GM23338 (cell line): Measurements from ENCODE around the gene DDIT3. TPM values are rescaled to one million over a fixed set of nuclear protein-coding genes. Genes with fewer than 3 reads are reported as not detected.

Experiments
- ATAC-seq: fragments of 200-7000 bp; cut with Tn5 transposase; 3 replicates; pipeline ENCODE4 v1.9.1; 2020
- DNase-seq: peaks from one replicate; pipeline ENCODE4 v3.0.0-alpha.2; 2015; ENCODE audit warnings: low spot score
- H2AFZ ChIP-seq: fragments of 200-600 bp; sonication (generic); 2 replicates; pipeline ENCODE4 v1.8.0; 2016; ENCODE audit warnings: antibody characterized with exemption, mild to moderate bottlenecking, moderate library complexity
- H3F3A ChIP-seq: fragments of 200-600 bp; sonication (generic); replicated peaks from 2 replicates; pipeline ENCODE4 v1.8.0; 2017; ENCODE audit warnings: antibody characterized with exemption, mixed run types, low read depth
- H3K27ac ChIP-seq: fragments of 200-600 bp; sonication (generic); 2 replicates; pipeline ENCODE4 v1.6.1; 2016; ENCODE audit warnings: low read depth
- H3K27me3 ChIP-seq: fragments of 200-600 bp; sonication (generic); 2 replicates; pipeline ENCODE4 v1.8.0; 2016; ENCODE audit warnings: mild to moderate bottlenecking, mixed run types, moderate library complexity; ENCODE audit not compliant: insufficient read depth
- H3K36me3 ChIP-seq: fragments of 200-600 bp; sonication (generic); 2 replicates; pipeline ENCODE4 v1.8.0; 2016; ENCODE audit warnings: mild to moderate bottlenecking; ENCODE audit not compliant: insufficient read depth
- H3K4me1 ChIP-seq: fragments of 200-600 bp; sonication (generic); 2 replicates; pipeline ENCODE4 v1.8.0; 2016; ENCODE audit warnings: mild to moderate bottlenecking, moderate library complexity; ENCODE audit not compliant: insufficient read depth
- H3K4me2 ChIP-seq: fragments of 200-600 bp; sonication (generic); 2 replicates; pipeline ENCODE4 v1.7.1; 2017; ENCODE audit warnings: mixed run types
- H3K4me3 ChIP-seq: fragments of 200-600 bp; sonication (generic); 2 replicates; pipeline ENCODE4 v1.6.1; 2016; ENCODE audit warnings: mixed run types
- H3K79me2 ChIP-seq: fragments of 200-600 bp; sonication (generic); replicated peaks from 2 replicates; pipeline ENCODE4 v1.8.0; 2017; ENCODE audit warnings: mild to moderate bottlenecking; ENCODE audit not compliant: insufficient read depth
- H3K9me2 ChIP-seq: fragments of 200-600 bp; sonication (generic); 2 replicates; pipeline ENCODE4 v1.8.0; 2017; ENCODE audit not compliant: insufficient read depth
- H4K20me1 ChIP-seq: fragments of 200-600 bp; sonication (generic); replicated peaks from 2 replicates; pipeline ENCODE4 v1.8.0; 2017; ENCODE audit warnings: mild to moderate bottlenecking; ENCODE audit not compliant: insufficient read depth
- H3K27ac Mint-ChIP-seq: 2 replicates; pipeline ENCODE4 v1.8.0; 2020; ENCODE audit warnings: inconsistent platforms, mild to moderate bottlenecking, moderate library complexity, mixed read lengths
- H3K27me3 Mint-ChIP-seq: 3 replicates; pipeline ENCODE4 v1.8.0; 2022; ENCODE audit warnings: low read depth, mild to moderate bottlenecking, moderate library complexity, mixed read lengths, inconsistent platforms; ENCODE audit not compliant: insufficient read depth, poor library complexity
- H3K36me3 Mint-ChIP-seq: 3 replicates; pipeline ENCODE4 v1.8.0; 2021; ENCODE audit warnings: low read depth, mild to moderate bottlenecking, inconsistent platforms, moderate library complexity, mixed read lengths
- H3K4me1 Mint-ChIP-seq: 3 replicates; pipeline ENCODE4 v1.8.0; 2020; ENCODE audit warnings: mild to moderate bottlenecking, inconsistent platforms, mixed read lengths
- H3K4me3 Mint-ChIP-seq: 3 replicates; pipeline ENCODE4 v1.8.0; 2021; ENCODE audit warnings: moderate library complexity, mild to moderate bottlenecking, inconsistent platforms, mixed read lengths
- H3K9me3 Mint-ChIP-seq: 3 replicates; pipeline ENCODE4 v1.8.0; 2020; ENCODE audit warnings: moderate library complexity, mild to moderate bottlenecking, inconsistent platforms, mixed read lengths
- CREB1 ChIP-seq: fragments of 250-450 bp; sonication (Bioruptor Pico); IDR thresholded peaks from 2 replicates; pipeline ENCODE4 v1.5.0; 2020; ENCODE audit warnings: low read depth, mild to moderate bottlenecking, moderate library complexity
- EZH2phosphoT487 ChIP-seq: fragments of 200-600 bp; sonication (generic); IDR thresholded peaks from one replicate; pipeline ENCODE4 v1.8.1; 2018; ENCODE audit warnings: antibody characterized with exemption; ENCODE audit not compliant: unreplicated experiment
- NANOG ChIP-seq: IDR thresholded peaks from 2 replicates; pipeline ENCODE4 v1.6.1; 2016; ENCODE audit warnings: antibody characterized with exemption, borderline replicate concordance
- POLR2AphosphoS5 ChIP-seq: IDR thresholded peaks from 2 replicates; pipeline ENCODE4 v1.6.1; 2016; ENCODE audit warnings: antibody characterized with exemption, low read depth
- ZNF114 ChIP-seq: fragments of 250-450 bp; sonication (Bioruptor Pico); IDR thresholded peaks from 2 replicates; pipeline ENCODE4 v1.5.0; 2020; ENCODE audit warnings: mild to moderate bottlenecking, moderate library complexity
- ZNF331 ChIP-seq: fragments of 250-450 bp; sonication (Bioruptor Pico); IDR thresholded peaks from 2 replicates; pipeline ENCODE4 v1.5.0; 2020; ENCODE audit warnings: low read depth, mild to moderate bottlenecking, moderate library complexity
- polyA plus RNA-seq: library from polyadenylated mRNA; unstranded; fragments of >200 nt; fragmentation: Nextera tagmentation; extraction: Ambion mirVana; gene quantifications from 2 replicates; pipeline ENCODE4 v1.2.1, GENCODE V29; 2016
- total RNA-seq: library from RNA; depleted of rRNA; stranded (reverse); fragments of >200 nt; shearing (Covaris generic); gene quantifications from 2 replicates; pipeline ENCODE4 v1.2.3, GENCODE V29; 2014
- TF ChIP-seq, protein P1 (sequence below): IDR thresholded peaks from 2 replicates; pipeline ENCODE4 v1.6.1; 2016; ENCODE audit warnings: antibody characterized with exemption
- TF ChIP-seq, protein P2 (sequence below): fragments of 250-450 bp; sonication (Bioruptor Pico); IDR thresholded peaks from 2 replicates; pipeline ENCODE4 v1.5.0; 2020; ENCODE audit warnings: mild to moderate bottlenecking, moderate library complexity
- TF ChIP-seq, protein P3 (sequence below): IDR thresholded peaks from one replicate; pipeline ENCODE4 v1.6.1; 2018; ENCODE audit warnings: antibody characterized with exemption; ENCODE audit not compliant: unreplicated experiment

The DDIT3 gene
- total and polyA plus RNA-seq, 2 experiments from 2014 or later = 3.9 to 12.5 TPM

DNA sequence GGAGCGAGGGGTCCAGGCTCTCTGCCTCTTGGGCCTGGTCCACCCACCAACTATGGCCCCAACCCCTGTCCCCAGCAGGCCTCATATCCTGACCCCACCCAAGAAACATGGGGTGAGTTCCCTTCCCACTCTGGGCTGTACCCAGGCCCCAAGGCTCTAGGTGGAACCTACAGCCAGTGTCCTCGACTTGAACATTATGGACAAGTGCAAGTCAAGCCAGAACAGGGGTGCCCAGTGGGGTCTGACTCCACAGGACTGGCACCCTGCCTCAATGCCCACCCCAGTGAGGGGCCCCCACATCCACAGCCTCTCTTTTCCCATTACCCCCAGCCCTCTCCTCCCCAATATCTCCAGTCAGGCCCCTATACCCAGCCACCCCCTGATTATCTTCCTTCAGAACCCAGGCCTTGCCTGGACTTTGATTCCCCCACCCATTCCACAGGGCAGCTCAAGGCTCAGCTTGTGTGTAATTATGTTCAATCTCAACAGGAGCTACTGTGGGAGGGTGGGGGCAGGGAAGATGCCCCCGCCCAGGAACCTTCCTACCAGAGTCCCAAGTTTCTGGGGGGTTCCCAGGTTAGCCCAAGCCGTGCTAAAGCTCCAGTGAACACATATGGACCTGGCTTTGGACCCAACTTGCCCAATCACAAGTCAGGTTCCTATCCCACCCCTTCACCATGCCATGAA lies 49.2 kb downstream of the DDIT3 start:
- no peak overlapping the region for H3K27ac ChIP-seq
- H3K79me2 ChIP-seq = no peaks in the 10 kb centered on the region
- peaks cover 42% of the 10 kb centered on the region for H3K27me3 Mint-ChIP-seq
- no peak overlapping the region for H3K4me2 ChIP-seq
- peaks cover 11% of the 10 kb centered on the region; the same call in 1 of the 2 replicates for H3K4me1 ChIP-seq
- no peak overlapping the region for H3K27ac Mint-ChIP-seq
- no peaks in the 10 kb centered on the region for H4K20me1 ChIP-seq
- H3K4me3 ChIP-seq = no peak overlapping the region
- H2AFZ ChIP-seq = no peak overlapping the region
- DNase-seq (no peak), ATAC-seq (no peak)
- no peaks in the 10 kb centered on the region for H3K9me2 ChIP-seq
- peaks cover 9% of the 10 kb centered on the region for H3F3A ChIP-seq
- H3K4me3 Mint-ChIP-seq = no peak overlapping the region
- no peaks in the 10 kb centered on the region; the same call in 2 of the 3 replicates for H3K9me3 Mint-ChIP-seq
- H3K36me3 Mint-ChIP-seq = peaks cover 12% of the 10 kb centered on the region; the same call in 2 of the 3 replicates
- peaks cover 12% of the 10 kb centered on the region for H3K4me1 Mint-ChIP-seq
- TF ChIP-seq CREB1 (CRISPR knock-in tag) (no peak), ZNF331 (no peak), POLR2AphosphoS5 (no peak), EZH2phosphoT487 (no peak), ZNF114 (no peak), NANOG (no peak)
- TF ChIP-seq, protein P1, sequence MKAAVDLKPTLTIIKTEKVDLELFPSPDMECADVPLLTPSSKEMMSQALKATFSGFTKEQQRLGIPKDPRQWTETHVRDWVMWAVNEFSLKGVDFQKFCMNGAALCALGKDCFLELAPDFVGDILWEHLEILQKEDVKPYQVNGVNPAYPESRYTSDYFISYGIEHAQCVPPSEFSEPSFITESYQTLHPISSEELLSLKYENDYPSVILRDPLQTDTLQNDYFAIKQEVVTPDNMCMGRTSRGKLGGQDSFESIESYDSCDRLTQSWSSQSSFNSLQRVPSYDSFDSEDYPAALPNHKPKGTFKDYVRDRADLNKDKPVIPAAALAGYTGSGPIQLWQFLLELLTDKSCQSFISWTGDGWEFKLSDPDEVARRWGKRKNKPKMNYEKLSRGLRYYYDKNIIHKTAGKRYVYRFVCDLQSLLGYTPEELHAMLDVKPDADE = no peak
- peaks cover 43% of the 10 kb centered on the region for H3K27me3 ChIP-seq
- H3K36me3 ChIP-seq = no peaks in the 10 kb centered on the region

DNA sequence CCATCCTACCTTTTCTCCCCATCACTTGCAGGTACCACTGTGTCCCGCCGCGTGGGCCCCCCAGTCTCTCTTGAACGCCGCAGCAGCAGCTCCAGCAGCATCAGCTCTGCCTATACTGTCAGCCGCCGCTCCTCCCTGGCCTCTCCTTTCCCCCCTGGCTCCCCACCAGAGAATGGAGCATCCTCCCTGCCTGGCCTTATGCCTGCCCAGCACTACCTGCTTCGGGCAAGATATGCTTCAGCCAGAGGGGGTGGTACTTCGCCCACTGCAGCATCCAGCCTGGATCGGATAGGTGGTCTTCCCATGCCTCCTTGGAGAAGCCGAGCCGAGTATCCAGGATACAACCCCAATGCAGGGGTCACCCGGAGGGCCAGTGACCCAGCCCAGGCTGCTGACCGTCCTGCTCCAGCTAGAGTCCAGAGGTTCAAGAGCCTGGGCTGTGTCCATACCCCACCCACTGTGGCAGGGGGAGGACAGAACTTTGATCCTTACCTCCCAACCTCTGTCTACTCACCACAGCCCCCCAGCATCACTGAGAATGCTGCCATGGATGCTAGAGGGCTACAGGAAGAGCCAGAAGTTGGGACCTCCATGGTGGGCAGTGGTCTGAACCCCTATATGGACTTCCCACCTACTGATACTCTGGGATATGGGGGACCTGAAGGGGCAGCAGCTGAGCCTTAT lies 49.9 kb downstream of the DDIT3 start:
- Histone ChIP-seq H3K4me1 (peaks cover 10% of the 10 kb centered on the region; the same call in 1 of the 2 replicates), H3K36me3 (no peaks in the 10 kb centered on the region), H3K27ac (no peak overlapping the region), H3K9me2 (no peaks in the 10 kb centered on the region), H2AFZ (no peak overlapping the region), H3K79me2 (no peaks in the 10 kb centered on the region), H3F3A (peaks cover 5% of the 10 kb centered on the region), H3K4me3 (no peak overlapping the region), H3K4me2 (no peak overlapping the region), H4K20me1 (no peaks in the 10 kb centered on the region), H3K27me3 (peaks cover 36% of the 10 kb centered on the region)
- no peak overlapping the region for H3K4me3 Mint-ChIP-seq
- H3K36me3 Mint-ChIP-seq = peaks cover 15% of the 10 kb centered on the region; the same call in 2 of the 3 replicates
- H3K27me3 Mint-ChIP-seq = peaks cover 36% of the 10 kb centered on the region
- no peaks in the 10 kb centered on the region for H3K9me3 Mint-ChIP-seq
- DNase-seq (no peak), ATAC-seq (no peak)
- H3K27ac Mint-ChIP-seq = no peak overlapping the region
- peaks cover 10% of the 10 kb centered on the region for H3K4me1 Mint-ChIP-seq
- TF ChIP-seq, protein P2, sequence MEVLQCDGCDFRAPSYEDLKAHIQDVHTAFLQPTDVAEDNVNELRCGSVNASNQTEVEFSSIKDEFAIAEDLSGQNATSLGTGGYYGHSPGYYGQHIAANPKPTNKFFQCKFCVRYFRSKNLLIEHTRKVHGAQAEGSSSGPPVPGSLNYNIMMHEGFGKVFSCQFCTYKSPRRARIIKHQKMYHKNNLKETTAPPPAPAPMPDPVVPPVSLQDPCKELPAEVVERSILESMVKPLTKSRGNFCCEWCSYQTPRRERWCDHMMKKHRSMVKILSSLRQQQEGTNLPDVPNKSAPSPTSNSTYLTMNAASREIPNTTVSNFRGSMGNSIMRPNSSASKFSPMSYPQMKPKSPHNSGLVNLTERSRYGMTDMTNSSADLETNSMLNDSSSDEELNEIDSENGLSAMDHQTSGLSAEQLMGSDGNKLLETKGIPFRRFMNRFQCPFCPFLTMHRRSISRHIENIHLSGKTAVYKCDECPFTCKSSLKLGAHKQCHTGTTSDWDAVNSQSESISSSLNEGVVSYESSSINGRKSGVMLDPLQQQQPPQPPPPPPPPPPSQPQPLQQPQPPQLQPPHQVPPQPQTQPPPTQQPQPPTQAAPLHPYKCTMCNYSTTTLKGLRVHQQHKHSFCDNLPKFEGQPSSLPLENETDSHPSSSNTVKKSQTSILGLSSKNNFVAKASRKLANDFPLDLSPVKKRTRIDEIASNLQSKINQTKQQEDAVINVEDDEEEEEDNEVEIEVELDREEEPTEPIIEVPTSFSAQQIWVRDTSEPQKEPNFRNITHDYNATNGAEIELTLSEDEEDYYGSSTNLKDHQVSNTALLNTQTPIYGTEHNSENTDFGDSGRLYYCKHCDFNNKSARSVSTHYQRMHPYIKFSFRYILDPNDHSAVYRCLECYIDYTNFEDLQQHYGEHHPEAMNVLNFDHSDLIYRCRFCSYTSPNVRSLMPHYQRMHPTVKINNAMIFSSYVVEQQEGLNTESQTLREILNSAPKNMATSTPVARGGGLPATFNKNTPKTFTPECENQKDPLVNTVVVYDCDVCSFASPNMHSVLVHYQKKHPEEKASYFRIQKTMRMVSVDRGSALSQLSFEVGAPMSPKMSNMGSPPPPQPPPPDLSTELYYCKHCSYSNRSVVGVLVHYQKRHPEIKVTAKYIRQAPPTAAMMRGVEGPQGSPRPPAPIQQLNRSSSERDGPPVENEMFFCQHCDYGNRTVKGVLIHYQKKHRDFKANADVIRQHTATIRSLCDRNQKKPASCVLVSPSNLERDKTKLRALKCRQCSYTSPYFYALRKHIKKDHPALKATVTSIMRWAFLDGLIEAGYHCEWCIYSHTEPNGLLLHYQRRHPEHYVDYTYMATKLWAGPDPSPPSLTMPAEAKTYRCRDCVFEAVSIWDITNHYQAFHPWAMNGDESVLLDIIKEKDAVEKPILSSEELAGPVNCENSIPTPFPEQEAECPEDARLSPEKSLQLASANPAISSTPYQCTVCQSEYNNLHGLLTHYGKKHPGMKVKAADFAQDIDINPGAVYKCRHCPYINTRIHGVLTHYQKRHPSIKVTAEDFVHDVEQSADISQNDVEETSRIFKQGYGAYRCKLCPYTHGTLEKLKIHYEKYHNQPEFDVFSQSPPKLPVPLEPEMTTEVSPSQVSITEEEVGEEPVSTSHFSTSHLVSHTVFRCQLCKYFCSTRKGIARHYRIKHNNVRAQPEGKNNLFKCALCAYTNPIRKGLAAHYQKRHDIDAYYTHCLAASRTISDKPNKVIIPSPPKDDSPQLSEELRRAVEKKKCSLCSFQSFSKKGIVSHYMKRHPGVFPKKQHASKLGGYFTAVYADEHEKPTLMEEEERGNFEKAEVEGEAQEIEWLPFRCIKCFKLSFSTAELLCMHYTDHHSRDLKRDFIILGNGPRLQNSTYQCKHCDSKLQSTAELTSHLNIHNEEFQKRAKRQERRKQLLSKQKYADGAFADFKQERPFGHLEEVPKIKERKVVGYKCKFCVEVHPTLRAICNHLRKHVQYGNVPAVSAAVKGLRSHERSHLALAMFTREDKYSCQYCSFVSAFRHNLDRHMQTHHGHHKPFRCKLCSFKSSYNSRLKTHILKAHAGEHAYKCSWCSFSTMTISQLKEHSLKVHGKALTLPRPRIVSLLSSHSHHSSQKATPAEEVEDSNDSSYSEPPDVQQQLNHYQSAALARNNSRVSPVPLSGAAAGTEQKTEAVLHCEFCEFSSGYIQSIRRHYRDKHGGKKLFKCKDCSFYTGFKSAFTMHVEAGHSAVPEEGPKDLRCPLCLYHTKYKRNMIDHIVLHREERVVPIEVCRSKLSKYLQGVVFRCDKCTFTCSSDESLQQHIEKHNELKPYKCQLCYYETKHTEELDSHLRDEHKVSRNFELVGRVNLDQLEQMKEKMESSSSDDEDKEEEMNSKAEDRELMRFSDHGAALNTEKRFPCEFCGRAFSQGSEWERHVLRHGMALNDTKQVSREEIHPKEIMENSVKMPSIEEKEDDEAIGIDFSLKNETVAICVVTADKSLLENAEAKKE (CRISPR knock-in tag) = no peak
- TF ChIP-seq EZH2phosphoT487 = no peak
- no peak for TF ChIP-seq ZNF114
- no peak for TF ChIP-seq NANOG
- TF ChIP-seq, protein P3, sequence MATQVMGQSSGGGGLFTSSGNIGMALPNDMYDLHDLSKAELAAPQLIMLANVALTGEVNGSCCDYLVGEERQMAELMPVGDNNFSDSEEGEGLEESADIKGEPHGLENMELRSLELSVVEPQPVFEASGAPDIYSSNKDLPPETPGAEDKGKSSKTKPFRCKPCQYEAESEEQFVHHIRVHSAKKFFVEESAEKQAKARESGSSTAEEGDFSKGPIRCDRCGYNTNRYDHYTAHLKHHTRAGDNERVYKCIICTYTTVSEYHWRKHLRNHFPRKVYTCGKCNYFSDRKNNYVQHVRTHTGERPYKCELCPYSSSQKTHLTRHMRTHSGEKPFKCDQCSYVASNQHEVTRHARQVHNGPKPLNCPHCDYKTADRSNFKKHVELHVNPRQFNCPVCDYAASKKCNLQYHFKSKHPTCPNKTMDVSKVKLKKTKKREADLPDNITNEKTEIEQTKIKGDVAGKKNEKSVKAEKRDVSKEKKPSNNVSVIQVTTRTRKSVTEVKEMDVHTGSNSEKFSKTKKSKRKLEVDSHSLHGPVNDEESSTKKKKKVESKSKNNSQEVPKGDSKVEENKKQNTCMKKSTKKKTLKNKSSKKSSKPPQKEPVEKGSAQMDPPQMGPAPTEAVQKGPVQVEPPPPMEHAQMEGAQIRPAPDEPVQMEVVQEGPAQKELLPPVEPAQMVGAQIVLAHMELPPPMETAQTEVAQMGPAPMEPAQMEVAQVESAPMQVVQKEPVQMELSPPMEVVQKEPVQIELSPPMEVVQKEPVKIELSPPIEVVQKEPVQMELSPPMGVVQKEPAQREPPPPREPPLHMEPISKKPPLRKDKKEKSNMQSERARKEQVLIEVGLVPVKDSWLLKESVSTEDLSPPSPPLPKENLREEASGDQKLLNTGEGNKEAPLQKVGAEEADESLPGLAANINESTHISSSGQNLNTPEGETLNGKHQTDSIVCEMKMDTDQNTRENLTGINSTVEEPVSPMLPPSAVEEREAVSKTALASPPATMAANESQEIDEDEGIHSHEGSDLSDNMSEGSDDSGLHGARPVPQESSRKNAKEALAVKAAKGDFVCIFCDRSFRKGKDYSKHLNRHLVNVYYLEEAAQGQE = no peak
